Type B pancreatic cell (in vitro differentiated cells): ENCODE measurements around the gene TMEM220. TPM values are rescaled to one million over a fixed set of nuclear protein-coding genes. Genes with fewer than 3 reads are reported as not detected.

Experiments used
- DNase-seq: peaks from one replicate; pipeline ENCODE4 v3.0.0; 2021; ENCODE audit warnings: mixed read lengths; ENCODE audit not compliant: unreplicated experiment; ENCODE audit errors: extremely low spot score
- H3K27ac Mint-ChIP-seq: 2 replicates; pipeline ENCODE4 v1.8.0; 2021; ENCODE audit warnings: mild to moderate bottlenecking, mixed read lengths
- H3K27me3 Mint-ChIP-seq: 2 replicates; pipeline ENCODE4 v1.8.0; 2021; ENCODE audit warnings: mixed read lengths
- H3K36me3 Mint-ChIP-seq: 2 replicates; pipeline ENCODE4 v1.8.0; 2021; ENCODE audit warnings: mixed read lengths
- H3K4me1 Mint-ChIP-seq: one replicate; pipeline ENCODE4 v1.8.0; 2021; ENCODE audit warnings: mixed read lengths; ENCODE audit not compliant: unreplicated experiment
- H3K4me3 Mint-ChIP-seq: 2 replicates; pipeline ENCODE4 v1.8.0; 2021; ENCODE audit warnings: mild to moderate bottlenecking, mixed read lengths
- H3K9me3 Mint-ChIP-seq: 2 replicates; pipeline ENCODE4 v1.8.0; 2021; ENCODE audit warnings: mixed read lengths
- CTCF ChIP-seq: fragments of 200-600 bp; sonication (generic); conservative IDR thresholded peaks from 2 replicates; pipeline ENCODE4 v1.5.0; 2021; ENCODE audit warnings: antibody characterized with exemption, mild to moderate bottlenecking
- total RNA-seq: library from RNA; stranded (reverse); gene quantifications from 2 replicates; pipeline ENCODE4 v1.2.1, GENCODE V29; 2021; ENCODE audit warnings: low replicate concordance

TMEM220 gene
- total RNA-seq, 1 donor from 2014 or later, result 3.8 TPM

DNA sequence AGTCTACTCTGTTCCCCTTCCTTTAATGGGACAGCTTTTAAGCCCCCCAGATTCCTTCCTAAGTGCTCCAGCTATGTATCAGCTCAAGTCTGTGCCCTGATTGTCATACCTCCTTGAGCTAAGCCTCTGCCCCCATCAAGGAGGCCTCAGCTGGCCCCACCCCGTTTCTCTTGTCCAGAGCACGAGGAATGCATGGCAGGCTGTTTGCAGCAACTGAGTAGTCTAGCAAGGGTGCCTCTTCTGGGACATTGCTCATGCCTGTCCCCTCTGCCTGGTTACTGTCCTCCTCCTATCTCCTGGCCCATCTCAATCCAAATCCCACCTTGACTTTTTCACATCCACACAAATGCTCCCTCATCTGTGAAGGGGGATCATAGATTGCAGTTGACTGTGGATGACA, 27.8 kb upstream of the TMEM220 start:
- TF ChIP-seq CTCF, result no peak
- Mint-ChIP-seq H3K27me3 (peaks cover 21% of the 10 kb centered on the region), H3K9me3 (no peaks in the 10 kb centered on the region), H3K27ac (peak overlapping the region; percentile 48), H3K4me3 (peak overlapping the region; percentile 56), H3K36me3 (no peaks in the 10 kb centered on the region), H3K4me1 (peaks cover 28% of the 10 kb centered on the region)
- DNase-seq, result no peak

GRCh38 chr17:10757067-10757466, 27.2 kb upstream of the TMEM220 start:
- no peaks in the 10 kb centered on the region for H3K9me3 Mint-ChIP-seq
- no peak for TF ChIP-seq CTCF
- peaks cover 21% of the 10 kb centered on the region for H3K27me3 Mint-ChIP-seq
- H3K4me1 Mint-ChIP-seq, result peaks cover 28% of the 10 kb centered on the region
- DNase-seq, result no peak
- H3K4me3 Mint-ChIP-seq, result peak overlapping the region; percentile 1
- peak overlapping the region; percentile 35 for H3K27ac Mint-ChIP-seq
- no peaks in the 10 kb centered on the region for H3K36me3 Mint-ChIP-seq

GRCh38 chr17:10756619-10757018, 26.8 kb upstream of the TMEM220 start:
- no peak overlapping the region for H3K4me3 Mint-ChIP-seq

GRCh38 chr17:10756185-10756584, 26.4 kb upstream of the TMEM220 start:
- TF ChIP-seq CTCF, result no peak
- H3K27me3 Mint-ChIP-seq, result peaks cover 21% of the 10 kb centered on the region
- no peak overlapping the region for H3K4me3 Mint-ChIP-seq
- peaks cover 28% of the 10 kb centered on the region for H3K4me1 Mint-ChIP-seq
- no peaks in the 10 kb centered on the region for H3K36me3 Mint-ChIP-seq
- H3K27ac Mint-ChIP-seq, result peak overlapping the region; percentile 26
- DNase-seq, result no peak
- H3K9me3 Mint-ChIP-seq, result no peaks in the 10 kb centered on the region

More at GRCh38 chr17:10756619-10757018, 26.8 kb upstream of the TMEM220 start:
- no peak for TF ChIP-seq CTCF
- peaks cover 21% of the 10 kb centered on the region for H3K27me3 Mint-ChIP-seq
- no peaks in the 10 kb centered on the region for H3K36me3 Mint-ChIP-seq
- peaks cover 28% of the 10 kb centered on the region for H3K4me1 Mint-ChIP-seq
- no peak for DNase-seq
- H3K9me3 Mint-ChIP-seq, result no peaks in the 10 kb centered on the region
- peak overlapping the region; percentile 35 for H3K27ac Mint-ChIP-seq

DNA sequence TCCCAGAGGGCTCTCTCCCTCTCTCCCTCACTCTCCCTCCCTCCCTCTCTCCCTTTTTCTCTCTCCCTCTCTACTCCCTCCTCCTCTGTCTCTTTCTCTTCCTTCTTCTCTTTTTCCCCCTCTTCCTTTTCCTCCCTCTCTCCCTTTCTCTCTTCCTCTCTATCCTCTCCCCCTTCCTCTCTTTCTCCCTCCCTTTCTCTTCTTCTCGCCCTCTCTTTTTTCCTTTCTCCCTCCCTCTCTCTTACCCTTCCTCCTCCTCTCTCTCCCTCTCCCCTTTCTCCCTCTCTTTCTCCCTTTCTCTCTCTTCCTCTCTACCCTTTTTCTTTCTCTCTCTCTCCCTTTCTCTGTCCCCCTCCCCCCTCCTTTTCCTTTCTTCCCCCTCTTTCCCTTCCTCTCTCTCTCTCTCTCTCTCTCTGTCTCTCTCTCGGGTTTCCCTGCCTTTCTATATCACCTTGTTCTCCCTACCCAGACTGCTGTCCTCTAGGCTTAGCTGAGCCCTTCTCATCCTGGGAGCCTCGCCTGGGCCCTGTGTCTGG, 25.8 kb upstream of the TMEM220 start:
- Mint-ChIP-seq H3K36me3 (no peaks in the 10 kb centered on the region), H3K4me3 (no peak overlapping the region), H3K9me3 (no peaks in the 10 kb centered on the region), H3K4me1 (peaks cover 30% of the 10 kb centered on the region), H3K27ac (no peak overlapping the region), H3K27me3 (peaks cover 21% of the 10 kb centered on the region)
- DNase-seq, result no peak
- TF ChIP-seq CTCF, result no peak
